Measurements from ENCODE around the gene KLK5. TPM values are rescaled to one million over a fixed set of nuclear protein-coding genes. Genes with fewer than 3 reads are reported as not detected.

The KLK5 gene
- total RNA-seq, 2 donors from 2014 or later, result 1.9 to 2.7 TPM

DNA sequence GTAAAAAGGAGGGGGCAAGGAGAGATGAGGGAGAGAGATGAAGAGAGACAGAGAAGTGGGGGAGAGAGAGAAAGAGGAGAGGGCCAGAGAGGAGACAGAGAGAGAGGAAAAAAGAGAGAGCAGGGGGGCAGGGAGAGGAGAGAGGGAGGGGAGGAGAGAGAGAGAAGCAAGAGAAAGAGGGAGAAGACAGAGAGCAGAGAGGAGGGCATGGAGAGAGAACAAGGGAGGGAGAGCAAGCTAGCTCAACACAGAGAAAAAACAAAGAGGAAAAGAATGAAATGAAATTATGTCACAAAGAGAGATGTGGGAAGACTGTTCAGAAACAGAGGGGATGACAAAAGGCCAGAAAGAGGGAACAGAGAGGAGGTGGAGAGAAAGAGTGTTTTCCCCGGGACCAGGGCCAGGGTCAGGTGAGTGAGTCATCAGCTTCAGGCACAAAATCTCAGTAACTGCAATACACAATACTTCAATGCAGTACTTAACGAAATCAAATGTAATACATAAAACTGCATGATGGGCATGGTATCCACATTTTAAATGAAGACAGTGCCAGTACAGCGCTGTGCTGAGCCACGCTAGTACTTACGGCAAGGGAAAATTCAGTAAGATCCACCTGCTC lies 26.0 kb upstream of the KLK5 start:
- Histone ChIP-seq H3K9me3 (no peaks in the 10 kb centered on the region), H3K27me3 (replicated peaks; ENCODE audit: insufficient read depth) (no peaks in the 10 kb centered on the region), H3K36me3 (no peaks in the 10 kb centered on the region), H3K4me3 (no peak overlapping the region), H3K4me1 (replicated peaks) (no peaks in the 10 kb centered on the region), H3K27ac (no peak overlapping the region)
- TF ChIP-seq POLR2A (IDR thresholded peaks at IDR 0.05), result no peak
- no peak for TF ChIP-seq POLR2AphosphoS5 (IDR thresholded peaks at IDR 0.05)
- TF ChIP-seq, protein P1, sequence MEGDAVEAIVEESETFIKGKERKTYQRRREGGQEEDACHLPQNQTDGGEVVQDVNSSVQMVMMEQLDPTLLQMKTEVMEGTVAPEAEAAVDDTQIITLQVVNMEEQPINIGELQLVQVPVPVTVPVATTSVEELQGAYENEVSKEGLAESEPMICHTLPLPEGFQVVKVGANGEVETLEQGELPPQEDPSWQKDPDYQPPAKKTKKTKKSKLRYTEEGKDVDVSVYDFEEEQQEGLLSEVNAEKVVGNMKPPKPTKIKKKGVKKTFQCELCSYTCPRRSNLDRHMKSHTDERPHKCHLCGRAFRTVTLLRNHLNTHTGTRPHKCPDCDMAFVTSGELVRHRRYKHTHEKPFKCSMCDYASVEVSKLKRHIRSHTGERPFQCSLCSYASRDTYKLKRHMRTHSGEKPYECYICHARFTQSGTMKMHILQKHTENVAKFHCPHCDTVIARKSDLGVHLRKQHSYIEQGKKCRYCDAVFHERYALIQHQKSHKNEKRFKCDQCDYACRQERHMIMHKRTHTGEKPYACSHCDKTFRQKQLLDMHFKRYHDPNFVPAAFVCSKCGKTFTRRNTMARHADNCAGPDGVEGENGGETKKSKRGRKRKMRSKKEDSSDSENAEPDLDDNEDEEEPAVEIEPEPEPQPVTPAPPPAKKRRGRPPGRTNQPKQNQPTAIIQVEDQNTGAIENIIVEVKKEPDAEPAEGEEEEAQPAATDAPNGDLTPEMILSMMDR (IDR thresholded peaks at IDR 0.05), result no peak
- intact Hi-C loops (cut with DNase I), result no loop called here
- DNase-seq (ENCODE audit: low spot score), result no peak
- 52% methylated on average over 5 of the region's 5 CpGs for WGBS

DNA sequence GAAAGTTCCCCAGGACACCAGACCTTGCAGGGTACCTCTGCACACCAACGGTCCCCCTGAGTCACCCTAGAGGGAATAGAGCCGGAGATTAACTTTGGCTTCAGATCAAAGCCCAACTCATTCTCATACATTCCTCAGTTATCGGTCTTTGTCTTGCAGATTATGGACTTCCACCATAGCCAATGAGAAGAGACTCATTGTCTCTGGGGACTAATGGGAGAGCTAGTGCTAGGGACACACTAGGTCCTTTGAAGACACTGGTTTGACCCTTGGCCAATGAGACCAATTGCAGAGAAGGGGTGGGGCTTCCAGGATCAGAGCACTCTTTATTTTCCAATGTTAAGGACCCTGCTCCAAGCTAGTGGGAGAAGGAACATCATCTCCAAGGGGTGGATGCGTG lies 24.8 kb upstream of the KLK5 start:
- no peak for DNase-seq (ENCODE audit: low spot score)
- intact Hi-C loops (cut with DNase I), result no loop called here
- no peaks in the 10 kb centered on the region for H3K9me3 ChIP-seq
- TF ChIP-seq POLR2AphosphoS5 (IDR thresholded peaks at IDR 0.05) (no peak), POLR2A (IDR thresholded peaks at IDR 0.05) (no peak)
- TF ChIP-seq, protein P1 (IDR thresholded peaks at IDR 0.05), result no peak
- no peaks in the 10 kb centered on the region for H3K27me3 ChIP-seq (replicated peaks; ENCODE audit: insufficient read depth)
- no peaks in the 10 kb centered on the region for H3K36me3 ChIP-seq
- WGBS, result 77% methylated on average over 4 of the region's 4 CpGs
- H3K4me1 ChIP-seq (replicated peaks), result no peaks in the 10 kb centered on the region
- H3K27ac ChIP-seq, result no peak overlapping the region
- no peak overlapping the region for H3K4me3 ChIP-seq

GRCh38 chr19:50975766-50976165 lies 22.9 kb upstream of the KLK5 start:
- Histone ChIP-seq H3K4me3 (no peak overlapping the region), H3K36me3 (no peaks in the 10 kb centered on the region), H3K9me3 (no peaks in the 10 kb centered on the region), H3K27ac (no peak overlapping the region), H3K27me3 (replicated peaks; ENCODE audit: insufficient read depth) (no peaks in the 10 kb centered on the region), H3K4me1 (replicated peaks) (no peaks in the 10 kb centered on the region)
- TF ChIP-seq POLR2A (IDR thresholded peaks at IDR 0.05) (no peak), POLR2AphosphoS5 (IDR thresholded peaks at IDR 0.05) (no peak)
- TF ChIP-seq, protein P1 (IDR thresholded peaks at IDR 0.05), result no peak
- WGBS, result 14% methylated on average over 8 of the region's 8 CpGs
- intact Hi-C loops (cut with DNase I), result no loop called here
- peak; percentile 32 for DNase-seq (ENCODE audit: low spot score)

DNA sequence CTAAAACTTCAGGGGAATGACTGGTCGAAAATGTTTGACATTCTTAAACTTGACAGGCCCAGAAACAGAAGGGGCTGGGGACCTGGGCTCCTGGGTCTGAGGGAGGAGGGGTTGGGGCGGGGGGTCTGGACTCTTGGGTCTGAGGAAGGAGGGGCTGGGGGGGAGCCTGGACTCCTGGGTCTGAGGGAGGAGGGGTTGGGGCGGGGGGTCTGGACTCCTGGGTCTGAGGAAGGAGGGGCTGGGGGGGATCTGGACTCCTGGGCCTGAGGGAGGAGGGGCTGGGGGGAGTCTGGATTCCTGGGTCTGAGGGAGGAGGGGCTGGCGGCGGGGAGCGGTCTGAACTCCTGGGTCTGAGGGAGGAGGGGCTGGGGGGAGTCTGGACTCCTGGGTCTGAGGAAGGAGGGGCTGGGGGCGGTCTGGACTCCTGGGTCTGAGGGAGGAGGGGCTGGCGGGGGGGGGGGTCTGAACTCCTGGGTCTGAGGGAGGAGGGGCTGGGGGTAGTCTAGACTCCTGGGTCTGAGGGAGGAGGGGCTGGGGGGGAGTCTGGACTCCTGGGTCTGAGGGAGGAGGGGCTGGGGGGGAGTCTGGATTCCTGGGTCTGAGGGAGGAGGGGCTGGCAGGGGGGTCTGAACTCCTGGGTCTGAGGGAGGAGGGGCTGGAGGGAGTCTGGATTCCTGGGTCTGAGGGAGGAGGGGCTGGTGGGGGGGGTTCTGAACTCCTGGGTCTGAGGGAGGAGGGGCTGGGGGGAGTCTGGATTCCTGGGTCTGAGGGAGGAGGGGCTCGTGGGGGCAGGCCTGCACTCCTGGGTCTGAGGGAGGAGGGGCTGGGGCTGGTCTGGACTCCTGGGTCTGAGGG lies 22.1 kb upstream of the KLK5 start:
- Histone ChIP-seq H3K36me3 (no peaks in the 10 kb centered on the region), H3K27ac (no peak overlapping the region), H3K27me3 (replicated peaks; ENCODE audit: insufficient read depth) (no peaks in the 10 kb centered on the region), H3K4me1 (replicated peaks) (no peaks in the 10 kb centered on the region), H3K4me3 (no peak overlapping the region), H3K9me3 (no peaks in the 10 kb centered on the region)
- WGBS, result 16% methylated on average over 7 of the region's 9 CpGs
- TF ChIP-seq, protein P1 (IDR thresholded peaks at IDR 0.05), result no peak
- TF ChIP-seq POLR2A (IDR thresholded peaks at IDR 0.05) (no peak), POLR2AphosphoS5 (IDR thresholded peaks at IDR 0.05) (no peak)
- DNase-seq (ENCODE audit: low spot score), result no peak
- intact Hi-C loops (cut with DNase I), result no loop called here
